Epithelial cell of proximal tubule (primary cell): ENCODE measurements around the gene LAMA2. TPM values are rescaled to one million over a fixed set of nuclear protein-coding genes. Genes with fewer than 3 reads are reported as not detected.

Experiments
- DNase-seq: peaks from one replicate; pipeline ENCODE4 v3.0.0-alpha.2; 2011; ENCODE audit warnings: low read depth
- H3K4me3 ChIP-seq: 2 replicates; pipeline ENCODE4 v1.5.1; 2011; ENCODE audit warnings: low read depth, mild to moderate bottlenecking, low read length
- CTCF ChIP-seq: conservative IDR thresholded peaks from 2 replicates; pipeline ENCODE4 v1.5.1; 2012; ENCODE audit warnings: low read depth, mild to moderate bottlenecking, low read length
- total RNA-seq: library from RNA; depleted of rRNA; stranded (reverse); fragments of >200 nt; gene quantifications from 2 replicates; pipeline ENCODE4 v1.2.3, GENCODE V29; 2015

Gene LAMA2
- total RNA-seq, 1 donor from 2014 or later, result 0.69 TPM

- TF ChIP-seq CTCF, result no peak
- DNase-seq, result no peak
- no peak overlapping the region for H3K4me3 ChIP-seq
Observed at GRCh38 chr6:129508477-129509145, 625.7 kb downstream of the LAMA2 start.

- H3K4me3 ChIP-seq, result no peak overlapping the region
- no peak for DNase-seq
- TF ChIP-seq CTCF, result no peak
Observed at GRCh38 chr6:129510950-129511349, 628.0 kb downstream of the LAMA2 start.

GRCh38 chr6:129513471-129513870, 630.5 kb downstream of the LAMA2 start:
- no peak overlapping the region for H3K4me3 ChIP-seq
- no peak for TF ChIP-seq CTCF
- no peak for DNase-seq

GRCh38 chr6:129515004-129515403, 632.1 kb downstream of the LAMA2 start:
- no peak overlapping the region for H3K4me3 ChIP-seq

GRCh38 chr6:129516005-129516404, 633.1 kb downstream of the LAMA2 start:
- TF ChIP-seq CTCF, result no peak
- no peak for DNase-seq
- no peak overlapping the region for H3K4me3 ChIP-seq

More at GRCh38 chr6:129515004-129515403, 632.1 kb downstream of the LAMA2 start:
- TF ChIP-seq CTCF, result no peak
- DNase-seq, result no peak

DNA sequence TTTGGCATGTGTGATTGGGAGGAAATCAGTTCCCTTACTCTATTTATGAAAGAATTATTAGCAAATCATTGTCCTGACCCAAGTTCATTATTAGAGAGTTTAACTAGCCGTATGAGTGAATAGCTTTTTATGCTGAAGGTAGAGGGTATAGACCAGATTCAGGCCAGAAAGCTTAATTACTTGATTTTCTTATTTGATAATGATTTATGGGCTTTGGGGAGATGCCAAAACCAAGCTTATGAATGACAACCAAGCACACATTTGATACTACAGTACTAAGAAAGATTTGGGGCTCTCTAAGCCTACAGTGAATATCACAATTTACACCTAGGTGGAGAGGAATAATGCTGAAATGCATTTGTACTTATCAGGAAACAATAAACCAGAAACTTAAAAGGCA, 633.8 kb downstream of the LAMA2 start:
- no peak for DNase-seq
- no peak overlapping the region for H3K4me3 ChIP-seq
- TF ChIP-seq CTCF, result no peak

GRCh38 chr6:129517288-129517687, 634.4 kb downstream of the LAMA2 start:
- DNase-seq, result no peak
- TF ChIP-seq CTCF, result no peak
- no peak overlapping the region for H3K4me3 ChIP-seq
